Measurements from ENCODE around the gene PTPN4. TPM values are rescaled to one million over a fixed set of nuclear protein-coding genes. Genes with fewer than 3 reads are reported as not detected.

The PTPN4 gene
- total RNA-seq, 2 donors from 2014 or later: 23.7 to 65.3 TPM

DNA sequence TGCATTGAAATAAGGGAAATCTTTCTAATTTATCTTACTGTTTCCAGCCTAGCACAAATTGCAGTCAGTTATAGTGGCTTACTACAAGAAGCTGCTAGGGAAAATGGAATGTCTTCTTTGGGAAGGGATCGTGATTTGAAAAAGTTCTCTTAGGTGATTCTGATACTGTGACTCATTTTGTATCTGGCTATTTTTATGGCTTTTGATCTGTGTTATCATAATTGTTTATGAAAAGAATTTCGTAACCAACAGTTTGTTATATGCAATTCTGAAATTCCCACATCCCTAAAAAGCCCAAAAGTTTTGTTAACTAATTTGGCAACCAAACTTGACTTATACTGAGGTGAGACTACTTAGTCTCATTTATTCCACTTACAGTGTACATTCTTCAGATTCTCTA lies 12.4 kb downstream of the PTPN4 start:
- Histone ChIP-seq H3K9me3 (no peaks in the 10 kb centered on the region), H3K27ac (no peak overlapping the region), H3K27me3 (replicated peaks; ENCODE audit: insufficient read depth) (no peaks in the 10 kb centered on the region), H3K36me3 (no peaks in the 10 kb centered on the region), H3K4me3 (no peak overlapping the region), H3K4me1 (replicated peaks) (no peaks in the 10 kb centered on the region)
- TF ChIP-seq CTCF (IDR thresholded peaks at IDR 0.05) (no peak), POLR2AphosphoS5 (IDR thresholded peaks at IDR 0.05) (no peak), POLR2A (IDR thresholded peaks at IDR 0.05) (no peak)
- DNase-seq (ENCODE audit: low spot score): no peak
- 74% methylated on average over 2 of the region's 2 CpGs for WGBS
- intact Hi-C loops (cut with DNase I): no loop called here

DNA sequence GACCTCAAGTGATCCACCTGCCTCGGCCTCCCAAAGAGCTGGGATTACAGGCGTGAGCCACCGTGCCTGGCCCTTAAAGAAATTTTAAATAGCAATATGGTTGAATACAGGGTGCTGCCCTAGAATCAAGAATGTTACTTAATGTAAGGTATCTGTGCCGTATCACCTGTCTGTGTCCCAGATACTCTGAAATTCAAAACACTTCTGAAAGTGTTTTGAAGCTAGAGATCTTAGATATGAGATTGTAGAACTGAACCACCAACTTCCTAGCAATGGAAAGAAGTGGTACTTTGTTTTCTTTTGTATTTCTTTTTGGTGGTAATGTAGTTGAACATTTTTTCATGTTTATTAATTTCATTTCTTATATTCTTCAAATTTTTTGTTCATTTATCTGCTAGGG lies 13.0 kb downstream of the PTPN4 start:
- intact Hi-C loops (cut with DNase I): no loop called here
- Histone ChIP-seq H3K4me3 (no peak overlapping the region), H3K9me3 (no peaks in the 10 kb centered on the region), H3K27ac (no peak overlapping the region), H3K36me3 (no peaks in the 10 kb centered on the region), H3K27me3 (replicated peaks; ENCODE audit: insufficient read depth) (no peaks in the 10 kb centered on the region), H3K4me1 (replicated peaks) (no peaks in the 10 kb centered on the region)
- TF ChIP-seq POLR2AphosphoS5 (IDR thresholded peaks at IDR 0.05): no peak
- WGBS: 96% methylated on average over 4 of the region's 4 CpGs
- DNase-seq (ENCODE audit: low spot score): no peak

DNA sequence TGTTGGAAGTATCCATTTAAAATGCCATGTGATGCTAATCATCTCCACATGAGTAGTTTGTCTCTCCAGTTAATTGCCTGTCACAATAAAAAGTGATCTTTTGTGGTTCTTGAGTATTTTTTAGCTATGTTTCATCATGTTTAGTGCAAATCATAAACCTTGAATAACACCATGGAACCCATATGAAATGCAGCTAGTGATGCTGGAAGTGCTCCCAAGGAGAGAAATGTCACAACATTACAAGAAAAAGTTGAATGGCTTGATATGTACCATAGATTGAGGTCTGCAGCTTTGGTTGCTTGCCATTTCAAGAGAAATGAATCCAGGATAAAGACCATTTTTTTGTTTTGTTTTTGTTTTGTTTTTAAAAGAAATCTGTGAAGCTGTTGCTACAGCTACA lies 14.3 kb downstream of the PTPN4 start:
- intact Hi-C loops (cut with DNase I): no loop called here
- TF ChIP-seq CTCF (IDR thresholded peaks at IDR 0.05) (no peak), POLR2A (IDR thresholded peaks at IDR 0.05) (no peak), POLR2AphosphoS5 (IDR thresholded peaks at IDR 0.05) (no peak)

DNA sequence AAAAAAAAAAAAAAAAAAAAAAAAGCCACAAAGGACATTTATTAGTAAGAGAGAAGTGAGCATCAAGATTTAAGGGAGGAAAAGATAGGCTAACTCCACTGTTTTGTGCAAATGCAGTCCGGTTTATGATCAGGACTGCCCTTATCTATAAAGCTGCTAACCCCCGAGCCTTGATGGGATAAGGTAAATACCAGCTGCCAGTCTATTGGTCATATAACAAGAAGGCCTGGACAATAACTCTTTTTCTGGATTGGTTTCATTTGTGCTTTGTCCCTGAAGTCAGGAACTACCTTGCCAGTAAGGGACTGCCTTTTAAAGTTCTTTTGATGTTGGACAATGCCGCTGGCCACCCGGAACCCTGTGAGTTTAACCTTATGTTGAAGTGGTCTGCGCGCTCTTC lies 15.4 kb downstream of the PTPN4 start:
- no peak for TF ChIP-seq POLR2AphosphoS5 (IDR thresholded peaks at IDR 0.05)
- TF ChIP-seq CTCF (IDR thresholded peaks at IDR 0.05): no peak
- no peak for TF ChIP-seq POLR2A (IDR thresholded peaks at IDR 0.05)
- intact Hi-C loops (cut with DNase I): no loop called here

More for the DNA sequence above, 14.3 kb downstream of the PTPN4 start:
- Histone ChIP-seq H3K27ac (no peak overlapping the region), H3K36me3 (no peaks in the 10 kb centered on the region), H3K4me1 (replicated peaks) (no peaks in the 10 kb centered on the region), H3K27me3 (replicated peaks; ENCODE audit: insufficient read depth) (no peaks in the 10 kb centered on the region), H3K4me3 (no peak overlapping the region), H3K9me3 (no peaks in the 10 kb centered on the region)
- no peak for DNase-seq (ENCODE audit: low spot score)

GRCh38 chr2:119782308-119783027 lies 22.7 kb downstream of the PTPN4 start:
- Histone ChIP-seq H3K4me3 (no peak overlapping the region), H3K4me1 (replicated peaks) (no peaks in the 10 kb centered on the region), H3K36me3 (no peaks in the 10 kb centered on the region), H3K9me3 (no peaks in the 10 kb centered on the region), H3K27ac (no peak overlapping the region), H3K27me3 (replicated peaks; ENCODE audit: insufficient read depth) (no peaks in the 10 kb centered on the region)
- intact Hi-C loops (cut with DNase I): no loop called here
- TF ChIP-seq CTCF (IDR thresholded peaks at IDR 0.05): no peak
- no peak for DNase-seq (ENCODE audit: low spot score)
- WGBS: 96% methylated on average over 9 of the region's 9 CpGs

More for the DNA sequence above, 15.4 kb downstream of the PTPN4 start:
- no peaks in the 10 kb centered on the region for H3K36me3 ChIP-seq
- H3K27ac ChIP-seq: no peak overlapping the region
- no peaks in the 10 kb centered on the region for H3K4me1 ChIP-seq (replicated peaks)
- WGBS: 88% methylated on average over 6 of the region's 6 CpGs
- H3K4me3 ChIP-seq: no peak overlapping the region
- no peak for DNase-seq (ENCODE audit: low spot score)
- no peaks in the 10 kb centered on the region for H3K9me3 ChIP-seq
- H3K27me3 ChIP-seq (replicated peaks; ENCODE audit: insufficient read depth): no peaks in the 10 kb centered on the region
